K562 (cell line): ENCODE data around the gene TGFBR2. TPM values are rescaled to one million over a fixed set of nuclear protein-coding genes. Genes with fewer than 3 reads are reported as not detected.

Experiments used
- ATAC-seq: fragments of 200-7000 bp; cut with Tn5 transposase; 3 replicates; pipeline ENCODE4 v1.9.1; 2020; ENCODE audit warnings: moderate library complexity
- BruUV-seq: library from RNA; stranded (reverse); fragments of 400-500 nt; replicated peaks from 2 replicates; lab custom pipeline; 2021; lab: Mats Ljungman, UMichigan
- CTCF ChIA-PET: fragments of 300-600 bp; formaldehyde crosslinking; extraction: SDS; loops from one replicate; lab custom pipeline; 2021; ENCODE audit warnings: low intra/inter-chr PET ratio; lab: Yijun Ruan, JAX
- POLR2A ChIA-PET: fragments of 300-600, 350-650 bp; sonication (Branson Sonifier 250); formaldehyde crosslinking; extraction: SDS; loops from one replicate; lab custom pipeline; 2021; ENCODE audit warnings: antibody characterized with exemption, inconsistent platforms; lab: Yijun Ruan, JAX
- DNase-seq, 4 experiments: peaks; one replicate each; pipeline versions ENCODE4 v3.0.0 to v3.0.0-alpha.2; 2011 to 2018; ENCODE audit warnings: low spot score in 3 of 4, mixed read lengths in 3 of 4; ENCODE audit errors: extremely low read depth in 1 of 4
- FAIRE-seq: peaks from 2 replicates; lab custom pipeline; 2011; peaks lifted over from hg19 to GRCh38; lab: Jason Lieb, UNC
- H2AFZ ChIP-seq: 2 replicates; pipeline ENCODE4 v1.6.0; 2011; ENCODE audit warnings: low read depth, low read length, control low read depth, inconsistent platforms
- H3K27ac ChIP-seq: fragments of 200-600 bp; 3 replicates; pipeline ENCODE4 v1.8.0; 2011; ENCODE audit warnings: low read depth, mild to moderate bottlenecking, control low read depth, inconsistent platforms, low read length, moderate library complexity, mixed read lengths; ENCODE audit errors: extremely low read depth
- H3K27me3 ChIP-seq, 2 experiments: fragments of 300-600 bp in 1 of 2; 2 replicates in 1 of 2; 3 replicates in 1 of 2; pipeline versions ENCODE4 v1.6.0 to v1.8.0; 2011; ENCODE audit warnings: inconsistent platforms in 2 of 2, low read length in 2 of 2, mild to moderate bottlenecking in 1 of 2, mixed read lengths in 1 of 2, moderate library complexity in 1 of 2; ENCODE audit not compliant: control insufficient read depth in 2 of 2, insufficient read depth in 2 of 2
- H3K36me3 ChIP-seq: fragments of 300-600 bp; 3 replicates; pipeline ENCODE4 v1.8.0; 2011; ENCODE audit warnings: mild to moderate bottlenecking, low read length, inconsistent platforms; ENCODE audit not compliant: control insufficient read depth, insufficient read depth
- H3K4me1 ChIP-seq, 2 experiments: fragments of 200-600 bp in 1 of 2; replicated peaks in 1 of 2; 2 replicates in 1 of 2; 3 replicates in 1 of 2; pipeline versions ENCODE4 v1.5.1 to v1.8.0; 2011; ENCODE audit warnings: inconsistent platforms in 2 of 2, low read length in 2 of 2, mild to moderate bottlenecking in 1 of 2, mixed read lengths in 1 of 2, moderate library complexity in 1 of 2; ENCODE audit not compliant: control insufficient read depth in 2 of 2, insufficient read depth in 2 of 2
- H3K4me2 ChIP-seq: 2 replicates; pipeline ENCODE4 v1.6.1; 2011; ENCODE audit warnings: low read length, control low read depth, inconsistent platforms, mixed read lengths; ENCODE audit not compliant: insufficient read depth
- H3K4me3 ChIP-seq: fragments of 200-600 bp; sonication (generic), shearing (Covaris generic); 2 replicates; pipeline ENCODE4 v1.5.1; 2016; ENCODE audit warnings: control low read depth, inconsistent platforms
- H3K79me2 ChIP-seq: fragments of 200-600 bp; 3 replicates; pipeline ENCODE4 v1.8.0; 2011; ENCODE audit warnings: low read length, inconsistent platforms; ENCODE audit not compliant: control insufficient read depth, insufficient read depth
- H3K9ac ChIP-seq, 2 experiments: 2 replicates each; pipeline versions ENCODE4 v1.6.0 to v1.6.1; 2011; ENCODE audit warnings: low read depth in 2 of 2, low read length in 2 of 2, control low read depth in 1 of 2, inconsistent platforms in 1 of 2, mild to moderate bottlenecking in 1 of 2, mixed read lengths in 1 of 2; ENCODE audit not compliant: insufficient read depth in 1 of 2
- H3K9me1 ChIP-seq: one replicate; pipeline ENCODE4 v1.6.0; 2011; ENCODE audit warnings: inconsistent platforms, mild to moderate bottlenecking, low read length, moderate library complexity; ENCODE audit not compliant: control insufficient read depth, insufficient read depth
- H3K9me3 ChIP-seq: replicated peaks from 2 replicates; pipeline ENCODE4 v1.5.1; 2011; ENCODE audit warnings: low read depth, low read length, inconsistent platforms; ENCODE audit not compliant: control insufficient read depth, insufficient read depth
- H4K20me1 ChIP-seq: replicated peaks from 2 replicates; pipeline ENCODE4 v1.6.1; 2011; ENCODE audit warnings: low read length, inconsistent platforms, mixed read lengths; ENCODE audit not compliant: control insufficient read depth, insufficient read depth
- DMBX1 ChIP-seq: fragments of 250-450 bp; sonication (Bioruptor Pico); IDR thresholded peaks from 2 replicates; pipeline ENCODE4 v1.8.0; 2022; ENCODE audit warnings: inconsistent platforms, mild to moderate bottlenecking, moderate library complexity, borderline replicate concordance
- HDAC2 ChIP-seq: fragments of 450-650 bp; IDR thresholded peaks from 2 replicates; pipeline ENCODE4 v1.6.1; 2016; ENCODE audit warnings: mild to moderate bottlenecking
- ILK ChIP-seq: fragments of 450-650 bp; IDR thresholded peaks from 2 replicates; pipeline ENCODE4 v1.6.1; 2016; ENCODE audit warnings: missing genetic modification characterization, low read depth, mild to moderate bottlenecking, missing compliant biosample characterization, moderate library complexity, borderline replicate concordance
- RBM22 ChIP-seq: fragments of 200-400 bp; formaldehyde crosslinking; IDR thresholded peaks from 2 replicates; pipeline ENCODE4 v1.6.1; 2018; ENCODE audit warnings: low read length, low read depth; ENCODE audit not compliant: poor library complexity, severe bottlenecking
- SAFB2 ChIP-seq: fragments of 200-400 bp; formaldehyde crosslinking; IDR thresholded peaks from 2 replicates; pipeline ENCODE4 v1.6.1; 2018; ENCODE audit warnings: borderline replicate concordance, low read length, low read depth, moderate library complexity; ENCODE audit not compliant: severe bottlenecking
- SMARCA5 ChIP-seq: fragments of 450-650 bp; IDR thresholded peaks from 2 replicates; pipeline ENCODE4 v1.6.1; 2016
- SREBF2 ChIP-seq: sonication (generic); formaldehyde crosslinking; IDR thresholded peaks from 2 replicates; pipeline ENCODE4 v1.4.0; 2020; ENCODE audit warnings: mild to moderate bottlenecking, missing genetic modification reagents
- SRSF1 ChIP-seq: fragments of 200-400 bp; formaldehyde crosslinking; IDR thresholded peaks from 2 replicates; pipeline ENCODE4 v1.6.1; 2017; ENCODE audit warnings: mild to moderate bottlenecking, low read depth, low read length, moderate library complexity
- ZNF324 ChIP-seq: fragments of 250-450 bp; sonication (Bioruptor Pico); IDR thresholded peaks from 2 replicates; pipeline ENCODE4 v1.4.0; 2020; ENCODE audit warnings: mild to moderate bottlenecking
- ZNF436 ChIP-seq: fragments of 250-450, 450-650 bp; sonication (Bioruptor Pico); formaldehyde crosslinking; IDR thresholded peaks from 2 replicates; pipeline ENCODE4 v1.7.0; 2020; ENCODE audit warnings: mild to moderate bottlenecking
- WGBS: fragments of 100-300 bp; shearing (Covaris generic); methylation state at CpG from one replicate; pipeline ENCODE4 v1.1.6; 2016; ENCODE audit warnings: low coverage, mixed read lengths; ENCODE audit not compliant: insufficient coverage; ENCODE audit errors: missing lambda C conversion rate; 5-methylcytosine and 5-hydroxymethylcytosine counted together
- in situ Hi-C: fragments of 300-500 bp; cut with MboI; formaldehyde crosslinking; loops from 4 replicates; pipeline ENCODE4 v1.15.0; 2018; ENCODE audit warnings: inconsistent platforms, mixed read lengths
- intact Hi-C: fragments of 100-400 bp; cut with micrococcal nuclease; formaldehyde crosslinking; loops from 2 replicates; pipeline ENCODE4 v1.14.2; 2022
- polyA plus RNA-seq, 8 experiments: library from polyadenylated mRNA; depleted of rRNA in 4 of 8; stranded (reverse) in 5 of 8; unstranded in 3 of 8; fragments of >200 nt; fragmentation: Nextera tagmentation in 2 of 8; fragmentation: Illumina TruSeq in 1 of 8; extraction: Ambion mirVana in 2 of 8; extraction: Trizol in 1 of 8; gene quantifications; 2 replicates each; pipeline versions ENCODE4 v1.2.1 to v1.2.3, GENCODE V29; 2011 to 2014; ENCODE audit warnings: inconsistent platforms in 1 of 8, missing spikeins in 1 of 8
- total RNA-seq, 7 experiments: library from RNA; depleted of rRNA in 6 of 7; stranded (reverse); fragments of >200 nt in 6 of 7; fragmentation: Illumina TruSeq in 2 of 7; extraction: Trizol in 2 of 7; gene quantifications; 2 replicates each; pipeline versions ENCODE4 v1.2.1 to v1.2.3, GENCODE V29; 2011 to 2021; ENCODE audit warnings: low replicate concordance in 1 of 7
- TF ChIP-seq, protein P1 (sequence below): fragments of 250-450 bp; sonication (Bioruptor Pico); IDR thresholded peaks from 2 replicates; pipeline ENCODE4 v1.9.0; 2021; ENCODE audit warnings: mild to moderate bottlenecking
- TF ChIP-seq, protein P2 (sequence below): fragments of 250-450 bp; sonication (Bioruptor Pico); IDR thresholded peaks from 2 replicates; pipeline ENCODE4 v1.8.0; 2022; ENCODE audit warnings: moderate library complexity, mild to moderate bottlenecking, inconsistent platforms
- TF ChIP-seq, protein P3 (sequence below): fragments of 250-450 bp; sonication (Bioruptor Pico); IDR thresholded peaks from 2 replicates; pipeline ENCODE4 v1.8.0; 2022; ENCODE audit warnings: inconsistent platforms, mild to moderate bottlenecking, moderate library complexity, borderline replicate concordance
- TF ChIP-seq, protein P4 (sequence below): fragments of 150-350 bp; conservative IDR thresholded peaks from 2 replicates; pipeline ENCODE4 v1.6.1; 2014; ENCODE audit warnings: low read length
- TF ChIP-seq, protein P5 (sequence below): conservative IDR thresholded peaks from 2 replicates; pipeline ENCODE4 v1.6.1; 2011; ENCODE audit warnings: low read depth, mild to moderate bottlenecking, low read length; ENCODE audit not compliant: control insufficient read depth

The TGFBR2 gene
- total and polyA plus RNA-seq, 9 of the 15 experiments (the other 6 are each of a cell fraction or from before 2014, with no cell fraction given), result 0.11 to 0.84 (median 0.24) TPM

DNA sequence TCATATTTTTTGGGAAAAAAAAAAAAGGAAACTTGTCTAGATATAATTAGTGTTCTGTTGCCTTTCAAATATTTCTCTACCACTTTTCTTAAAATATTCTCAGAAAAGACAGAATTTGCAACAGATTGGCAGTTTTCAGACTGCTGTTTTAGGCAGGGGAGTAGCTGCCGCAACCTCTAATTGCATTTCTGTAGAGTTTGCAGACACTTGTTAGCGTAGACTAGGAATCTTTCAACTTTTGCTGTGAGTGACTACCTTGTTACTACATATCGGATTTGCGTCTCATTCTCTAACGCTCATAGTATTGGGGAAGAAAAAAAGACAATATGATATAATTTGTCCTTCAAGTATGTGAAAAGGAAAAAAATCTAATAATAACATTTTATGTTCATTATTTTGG lies 10.7 kb downstream of the TGFBR2 start:
- POLR2A ChIA-PET, result no interaction called here
- Histone ChIP-seq H3K27ac (no peak overlapping the region), H3K79me2 (no peaks in the 10 kb centered on the region), H3K36me3 (no peaks in the 10 kb centered on the region), H3K9ac (no peak overlapping the region), H3K4me2 (no peak overlapping the region), H4K20me1 (no peaks in the 10 kb centered on the region), H3K9me3 (no peaks in the 10 kb centered on the region; the same call in 1 of the 2 replicates), H3K27me3 (no peaks in the 10 kb centered on the region), H3K9me1 (no peaks in the 10 kb centered on the region), H3K4me1 (no peaks in the 10 kb centered on the region), H3K4me3 (no peak overlapping the region), H2AFZ (no peak overlapping the region)
- no TSS peak for BruUV-seq
- 2% methylated on average over 5 of the region's 5 CpGs for WGBS
- CTCF ChIA-PET, result no interaction called here
- ATAC-seq (no peak), DNase-seq (no peak), FAIRE-seq (no peak)
- in situ Hi-C loops (no loop called here), intact Hi-C loops (no loop called here)
- TF ChIP-seq SAFB2, result no peak
- TF ChIP-seq ZNF324 (CRISPR knock-in tag), result no peak
- TF ChIP-seq, protein P1, sequence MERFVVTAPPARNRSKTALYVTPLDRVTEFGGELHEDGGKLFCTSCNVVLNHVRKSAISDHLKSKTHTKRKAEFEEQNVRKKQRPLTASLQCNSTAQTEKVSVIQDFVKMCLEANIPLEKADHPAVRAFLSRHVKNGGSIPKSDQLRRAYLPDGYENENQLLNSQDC (CRISPR knock-in tag), result no peak
- TF ChIP-seq, protein P2, sequence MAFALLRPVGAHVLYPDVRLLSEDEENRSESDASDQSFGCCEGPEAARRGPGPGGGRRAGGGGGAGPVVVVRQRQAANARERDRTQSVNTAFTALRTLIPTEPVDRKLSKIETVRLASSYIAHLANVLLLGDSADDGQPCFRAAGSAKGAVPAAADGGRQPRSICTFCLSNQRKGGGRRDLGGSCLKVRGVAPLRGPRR (CRISPR knock-in tag), result no peak
- TF ChIP-seq, protein P3, sequence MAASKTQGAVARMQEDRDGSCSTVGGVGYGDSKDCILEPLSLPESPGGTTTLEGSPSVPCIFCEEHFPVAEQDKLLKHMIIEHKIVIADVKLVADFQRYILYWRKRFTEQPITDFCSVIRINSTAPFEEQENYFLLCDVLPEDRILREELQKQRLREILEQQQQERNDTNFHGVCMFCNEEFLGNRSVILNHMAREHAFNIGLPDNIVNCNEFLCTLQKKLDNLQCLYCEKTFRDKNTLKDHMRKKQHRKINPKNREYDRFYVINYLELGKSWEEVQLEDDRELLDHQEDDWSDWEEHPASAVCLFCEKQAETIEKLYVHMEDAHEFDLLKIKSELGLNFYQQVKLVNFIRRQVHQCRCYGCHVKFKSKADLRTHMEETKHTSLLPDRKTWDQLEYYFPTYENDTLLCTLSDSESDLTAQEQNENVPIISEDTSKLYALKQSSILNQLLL, result no peak
- TF ChIP-seq SRSF1, result no peak
- TF ChIP-seq, protein P4, sequence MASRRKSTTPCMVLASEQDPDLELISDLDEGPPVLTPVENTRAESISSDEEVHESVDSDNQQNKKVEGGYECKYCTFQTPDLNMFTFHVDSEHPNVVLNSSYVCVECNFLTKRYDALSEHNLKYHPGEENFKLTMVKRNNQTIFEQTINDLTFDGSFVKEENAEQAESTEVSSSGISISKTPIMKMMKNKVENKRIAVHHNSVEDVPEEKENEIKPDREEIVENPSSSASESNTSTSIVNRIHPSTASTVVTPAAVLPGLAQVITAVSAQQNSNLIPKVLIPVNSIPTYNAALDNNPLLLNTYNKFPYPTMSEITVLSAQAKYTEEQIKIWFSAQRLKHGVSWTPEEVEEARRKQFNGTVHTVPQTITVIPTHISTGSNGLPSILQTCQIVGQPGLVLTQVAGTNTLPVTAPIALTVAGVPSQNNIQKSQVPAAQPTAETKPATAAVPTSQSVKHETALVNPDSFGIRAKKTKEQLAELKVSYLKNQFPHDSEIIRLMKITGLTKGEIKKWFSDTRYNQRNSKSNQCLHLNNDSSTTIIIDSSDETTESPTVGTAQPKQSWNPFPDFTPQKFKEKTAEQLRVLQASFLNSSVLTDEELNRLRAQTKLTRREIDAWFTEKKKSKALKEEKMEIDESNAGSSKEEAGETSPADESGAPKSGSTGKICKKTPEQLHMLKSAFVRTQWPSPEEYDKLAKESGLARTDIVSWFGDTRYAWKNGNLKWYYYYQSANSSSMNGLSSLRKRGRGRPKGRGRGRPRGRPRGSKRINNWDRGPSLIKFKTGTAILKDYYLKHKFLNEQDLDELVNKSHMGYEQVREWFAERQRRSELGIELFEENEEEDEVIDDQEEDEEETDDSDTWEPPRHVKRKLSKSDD, result no peak
- TF ChIP-seq ILK (tag), result no peak
- TF ChIP-seq RBM22, result no peak
- no peak for TF ChIP-seq HDAC2
- no peak for TF ChIP-seq ZNF436 (CRISPR knock-in tag)
- no peak for TF ChIP-seq SREBF2 (CRISPR knock-in tag)
- TF ChIP-seq, protein P5, sequence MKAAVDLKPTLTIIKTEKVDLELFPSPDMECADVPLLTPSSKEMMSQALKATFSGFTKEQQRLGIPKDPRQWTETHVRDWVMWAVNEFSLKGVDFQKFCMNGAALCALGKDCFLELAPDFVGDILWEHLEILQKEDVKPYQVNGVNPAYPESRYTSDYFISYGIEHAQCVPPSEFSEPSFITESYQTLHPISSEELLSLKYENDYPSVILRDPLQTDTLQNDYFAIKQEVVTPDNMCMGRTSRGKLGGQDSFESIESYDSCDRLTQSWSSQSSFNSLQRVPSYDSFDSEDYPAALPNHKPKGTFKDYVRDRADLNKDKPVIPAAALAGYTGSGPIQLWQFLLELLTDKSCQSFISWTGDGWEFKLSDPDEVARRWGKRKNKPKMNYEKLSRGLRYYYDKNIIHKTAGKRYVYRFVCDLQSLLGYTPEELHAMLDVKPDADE, result no peak
- TF ChIP-seq DMBX1 (CRISPR knock-in tag), result no peak
- TF ChIP-seq SMARCA5, result no peak
